Natural killer cell (primary cell): ENCODE data around the gene MAN1A1. TPM values are rescaled to one million over a fixed set of nuclear protein-coding genes. Genes with fewer than 3 reads are reported as not detected.

Experiments
- ATAC-seq, 3 donors: fragments of 150-1000 bp in 2 of 3; fragments of 200-7000 bp in 1 of 3; cut with Tn5 transposase; 1 replicate in 1 of 3; 2 replicates in 2 of 3; pipeline ENCODE4 v1.10.0; 2021; ENCODE audit warnings: mild to moderate bottlenecking in 2 of 3, moderate library complexity in 2 of 3
- DNase-seq, 2 donors: peaks; one replicate each; pipeline versions ENCODE4 v3.0.0 to v3.0.0-alpha.2; 2013 to 2021; ENCODE audit warnings: mixed read lengths in 1 of 2
- H3K27ac ChIP-seq: one replicate; pipeline ENCODE4 v1.5.1; 2013; ENCODE audit warnings: mild to moderate bottlenecking, low read length
- H3K27me3 ChIP-seq: one replicate; pipeline ENCODE4 v1.6.1; 2013; ENCODE audit warnings: low read length; ENCODE audit not compliant: control insufficient read depth, insufficient read depth
- H3K36me3 ChIP-seq: one replicate; pipeline ENCODE4 v1.6.1; 2013; ENCODE audit warnings: low read length; ENCODE audit not compliant: control insufficient read depth, insufficient read depth
- H3K4me1 ChIP-seq: one replicate; pipeline ENCODE4 v1.6.1; 2013; ENCODE audit warnings: low read length; ENCODE audit not compliant: control insufficient read depth, insufficient read depth
- H3K4me3 ChIP-seq: one replicate; pipeline ENCODE4 v1.5.1; 2013; ENCODE audit warnings: low read length
- H3K9me3 ChIP-seq: one replicate; pipeline ENCODE4 v1.6.1; 2013; ENCODE audit warnings: low read length; ENCODE audit not compliant: control insufficient read depth, insufficient read depth
- H3K27ac Mint-ChIP-seq, 2 donors: one replicate each; pipeline ENCODE4 v1.8.0; 2022; ENCODE audit warnings: mild to moderate bottlenecking in 2 of 2, mixed read lengths in 2 of 2, moderate library complexity in 1 of 2
- H3K27me3 Mint-ChIP-seq, 2 donors: one replicate each; pipeline ENCODE4 v1.8.0; 2022; ENCODE audit warnings: low read depth in 2 of 2, mixed read lengths in 2 of 2
- H3K36me3 Mint-ChIP-seq: one replicate; pipeline ENCODE4 v1.8.0; 2022; ENCODE audit warnings: mixed read lengths
- H3K4me1 Mint-ChIP-seq, 2 donors: one replicate each; pipeline ENCODE4 v1.8.0; 2022; ENCODE audit warnings: mixed read lengths in 2 of 2
- H3K4me3 Mint-ChIP-seq: one replicate; pipeline ENCODE4 v1.8.0; 2022; ENCODE audit warnings: mild to moderate bottlenecking, moderate library complexity, mixed read lengths
- H3K9me3 Mint-ChIP-seq, 2 donors: one replicate each; pipeline ENCODE4 v1.8.0; 2022; ENCODE audit warnings: mixed read lengths in 2 of 2
- CTCF ChIP-seq: fragments of 200-600 bp; IDR thresholded peaks from one replicate; pipeline ENCODE4 v1.8.0; 2022; ENCODE audit warnings: antibody characterized with exemption
- WGBS: methylation state at CpG from one replicate; pipeline ENCODE4 v1.1.7; 2013; ENCODE audit warnings: missing lambda C conversion rate; ENCODE audit not compliant: insufficient coverage; 5-methylcytosine and 5-hydroxymethylcytosine counted together
- intact Hi-C: fragments of 100-400 bp; cut with micrococcal nuclease; formaldehyde crosslinking; loops from one replicate; pipeline ENCODE4 v1.14.2; 2022
- total RNA-seq, 4 donors: library from RNA; stranded (reverse); fragments of 120-200 nt in 1 of 4; gene quantifications; one replicate each; pipeline versions ENCODE4 v1.2.3 to v1.2.4, GENCODE V29; 2013 to 2022

MAN1A1 gene
- total RNA-seq, 3 donors from 2014 or later (not counting 1 experiment from before 2014, with no cell fraction given), result 45.6 to 54.6 (median 53.6) TPM

GRCh38 chr6:119230160-119230559 is 119.4 kb downstream of the MAN1A1 start:
- TF ChIP-seq CTCF, result no peak
- H3K27me3 Mint-ChIP-seq, result no peaks in the 10 kb centered on the region
- no peaks in the 10 kb centered on the region for H3K9me3 Mint-ChIP-seq
- no peak overlapping the region for H3K4me3 Mint-ChIP-seq
- Histone ChIP-seq H3K9me3 (no peaks in the 10 kb centered on the region), H3K36me3 (peaks cover 3% of the 10 kb centered on the region), H3K4me3 (no peak overlapping the region), H3K27me3 (no peaks in the 10 kb centered on the region), H3K27ac (no peak overlapping the region), H3K4me1 (no peaks in the 10 kb centered on the region)
- ATAC-seq (peak in 1 of 3 donors; percentile 21), DNase-seq (no peak)
- intact Hi-C loops, result no loop called here
- peak overlapping the region; percentile 24 to 66 for H3K27ac Mint-ChIP-seq
- peaks cover 5% of the 10 kb centered on the region for H3K36me3 Mint-ChIP-seq
- WGBS, result 98% methylated on average over 4 of the region's 4 CpGs
- peaks cover 18 to 20% of the 10 kb centered on the region in 2 donors for H3K4me1 Mint-ChIP-seq

GRCh38 chr6:119227377-119227776 is 122.2 kb downstream of the MAN1A1 start:
- TF ChIP-seq CTCF, result no peak
- H3K4me1 Mint-ChIP-seq, result peaks cover 20 to 23% of the 10 kb centered on the region in 2 donors
- Histone ChIP-seq H3K9me3 (no peaks in the 10 kb centered on the region), H3K4me1 (no peaks in the 10 kb centered on the region), H3K4me3 (no peak overlapping the region), H3K36me3 (no peaks in the 10 kb centered on the region), H3K27ac (no peak overlapping the region), H3K27me3 (no peaks in the 10 kb centered on the region)
- H3K36me3 Mint-ChIP-seq, result no peaks in the 10 kb centered on the region
- H3K4me3 Mint-ChIP-seq, result no peak overlapping the region
- ATAC-seq (no peak), DNase-seq (no peak)
- no peak overlapping the region for H3K27ac Mint-ChIP-seq
- no peaks in the 10 kb centered on the region for H3K9me3 Mint-ChIP-seq
- intact Hi-C loops, result no loop called here
- H3K27me3 Mint-ChIP-seq, result no peaks in the 10 kb centered on the region
- WGBS, result 100% methylated on average over 2 of the region's 2 CpGs

- no peak for ATAC-seq
- Histone ChIP-seq H3K27me3 (no peaks in the 10 kb centered on the region), H3K36me3 (no peaks in the 10 kb centered on the region), H3K9me3 (no peaks in the 10 kb centered on the region), H3K4me1 (no peaks in the 10 kb centered on the region), H3K4me3 (no peak overlapping the region), H3K27ac (no peak overlapping the region)
- DNase-seq, result no peak
- intact Hi-C loops, result no loop called here
- H3K4me1 Mint-ChIP-seq, result peaks cover 17% of the 10 kb centered on the region in 2 donors
- H3K27me3 Mint-ChIP-seq, result no peaks in the 10 kb centered on the region
- H3K9me3 Mint-ChIP-seq, result no peaks in the 10 kb centered on the region
- 89% methylated on average over 4 of the region's 4 CpGs for WGBS
- no peak overlapping the region for H3K4me3 Mint-ChIP-seq
- no peaks in the 10 kb centered on the region for H3K36me3 Mint-ChIP-seq
- TF ChIP-seq CTCF, result no peak
- H3K27ac Mint-ChIP-seq, result peak overlapping the region in 1 of 2 donors; percentile 4
Measured at GRCh38 chr6:119226089-119226488, 123.5 kb downstream of the MAN1A1 start.

GRCh38 chr6:119224095-119224701 is 125.4 kb downstream of the MAN1A1 start:
- no peak overlapping the region for H3K27ac ChIP-seq
- Mint-ChIP-seq H3K9me3 (no peaks in the 10 kb centered on the region), H3K4me3 (no peak overlapping the region), H3K27me3 (no peaks in the 10 kb centered on the region), H3K27ac (no peak overlapping the region), H3K4me1 (peaks cover 11 to 12% of the 10 kb centered on the region in 2 donors), H3K36me3 (no peaks in the 10 kb centered on the region)
- no peaks in the 10 kb centered on the region for H3K9me3 ChIP-seq
- no peak for ATAC-seq
- 99% methylated on average over 3 of the region's 4 CpGs for WGBS
- DNase-seq, result no peak
- no peak overlapping the region for H3K4me3 ChIP-seq
- H3K36me3 ChIP-seq, result no peaks in the 10 kb centered on the region
- no peaks in the 10 kb centered on the region for H3K4me1 ChIP-seq
- no peak for TF ChIP-seq CTCF
- no peaks in the 10 kb centered on the region for H3K27me3 ChIP-seq
- intact Hi-C loops, result no loop called here
